HG03045 (cell line): ENCODE results near the gene WDR76.

Experiments
- ATAC-seq: cut with Tn5 transposase; IDR thresholded peaks from one replicate; pipeline ENCODE4 v1.9.1; 2021; ENCODE audit warnings: mild to moderate bottlenecking, moderate library complexity; ENCODE audit not compliant: unreplicated experiment

WDR76 gene

DNA sequence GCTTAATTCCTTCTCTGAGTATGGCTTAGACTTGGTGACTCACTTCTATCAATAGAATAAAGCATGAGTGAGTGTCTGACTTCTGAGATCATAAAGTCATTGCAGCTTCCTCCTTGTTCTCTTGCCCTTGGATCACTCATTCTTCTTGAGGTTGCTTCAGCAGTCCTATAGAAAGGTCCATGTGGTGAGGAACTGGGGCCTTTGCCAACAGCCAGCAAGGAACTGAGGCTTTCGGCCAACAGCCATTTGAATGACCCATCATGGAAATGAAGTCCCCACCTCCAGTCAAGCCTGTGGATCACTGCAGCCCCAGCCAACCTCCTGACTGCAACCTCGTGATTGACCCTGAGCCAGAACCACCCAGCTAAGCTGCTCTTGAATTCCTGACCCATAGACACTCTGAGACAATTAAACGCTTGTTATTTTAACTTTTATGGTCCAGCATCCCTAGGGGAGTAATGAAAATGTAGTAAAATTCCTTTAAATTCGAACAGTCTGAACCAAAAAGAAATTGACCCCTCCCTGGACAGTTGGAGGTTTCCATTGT lies 84.5 kb downstream of the WDR76 start:
- ATAC-seq: no peak

DNA sequence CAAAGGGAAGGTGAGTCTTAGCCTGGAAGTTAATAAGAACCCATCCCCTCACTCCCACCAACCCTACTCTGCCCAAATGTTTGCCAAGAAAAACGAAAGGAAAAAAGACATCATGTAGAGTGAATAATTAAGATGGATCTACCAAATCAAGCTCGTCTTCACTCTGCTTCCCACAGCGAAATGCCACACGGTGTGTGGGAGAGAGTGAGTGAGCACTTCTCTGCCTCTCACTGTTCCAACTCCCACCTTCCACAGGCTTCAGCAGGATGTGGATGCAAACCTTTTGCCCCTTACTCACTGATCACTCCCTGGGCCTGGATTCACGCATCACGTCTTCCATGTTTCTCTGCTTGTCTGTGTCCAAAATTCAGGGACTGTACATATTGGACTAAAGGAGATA lies 85.4 kb downstream of the WDR76 start:
- no peak for ATAC-seq

DNA sequence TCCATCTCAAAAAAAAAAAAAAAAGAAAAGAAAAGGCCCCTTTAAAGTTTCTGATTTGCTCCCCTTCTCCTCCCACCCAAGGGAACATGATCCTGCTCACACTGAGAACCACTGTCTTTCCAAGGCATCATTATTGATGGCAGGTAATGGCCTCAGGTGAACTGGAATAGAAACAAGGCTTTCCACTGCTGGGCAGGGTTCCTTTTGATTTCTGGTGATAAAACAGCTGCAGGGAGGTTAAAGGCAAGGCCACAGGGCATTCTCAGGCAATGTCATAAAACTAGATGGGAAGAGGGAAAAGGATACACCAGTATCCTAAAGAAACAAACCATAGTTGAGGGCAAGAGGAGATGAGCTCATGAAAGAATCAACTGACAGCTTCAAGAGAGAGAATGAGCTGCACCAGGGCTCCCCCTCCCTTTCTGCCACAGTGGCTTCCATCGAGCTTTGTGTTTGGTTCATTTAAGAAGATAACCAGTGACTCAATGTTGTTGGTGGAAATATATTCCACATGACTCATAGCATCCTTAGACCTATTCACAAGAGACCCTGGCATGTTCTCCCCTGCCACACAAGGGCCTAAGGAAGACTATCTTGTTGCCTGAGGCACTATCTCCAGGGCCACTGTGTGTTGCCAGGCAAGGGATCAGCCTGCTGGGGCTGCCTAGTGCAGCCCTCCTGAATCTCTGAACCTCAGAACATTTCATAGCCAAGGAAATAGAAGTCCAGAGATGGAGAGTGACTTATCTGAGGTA lies 86.4 kb downstream of the WDR76 start:
- no peak for ATAC-seq

DNA sequence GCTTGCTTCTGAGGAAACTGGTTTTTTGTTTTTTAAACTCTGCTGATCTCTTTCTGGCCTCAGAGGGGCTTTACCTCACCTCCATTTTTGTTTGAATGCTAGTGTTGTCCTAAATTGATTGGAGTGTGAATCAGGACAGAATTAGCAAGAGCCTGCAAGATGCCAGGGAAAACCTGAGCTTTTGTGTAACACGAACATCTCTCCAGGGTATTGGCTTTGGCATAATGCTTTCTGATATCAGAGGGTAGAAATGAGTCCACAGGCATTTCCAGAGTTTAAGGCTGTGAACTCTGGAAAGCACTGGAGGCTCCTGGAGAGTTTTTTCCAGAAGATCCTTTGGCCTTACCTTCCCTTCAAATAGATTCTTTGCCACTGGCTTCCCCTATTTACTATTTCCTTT lies 87.1 kb downstream of the WDR76 start:
- ATAC-seq: no peak

DNA sequence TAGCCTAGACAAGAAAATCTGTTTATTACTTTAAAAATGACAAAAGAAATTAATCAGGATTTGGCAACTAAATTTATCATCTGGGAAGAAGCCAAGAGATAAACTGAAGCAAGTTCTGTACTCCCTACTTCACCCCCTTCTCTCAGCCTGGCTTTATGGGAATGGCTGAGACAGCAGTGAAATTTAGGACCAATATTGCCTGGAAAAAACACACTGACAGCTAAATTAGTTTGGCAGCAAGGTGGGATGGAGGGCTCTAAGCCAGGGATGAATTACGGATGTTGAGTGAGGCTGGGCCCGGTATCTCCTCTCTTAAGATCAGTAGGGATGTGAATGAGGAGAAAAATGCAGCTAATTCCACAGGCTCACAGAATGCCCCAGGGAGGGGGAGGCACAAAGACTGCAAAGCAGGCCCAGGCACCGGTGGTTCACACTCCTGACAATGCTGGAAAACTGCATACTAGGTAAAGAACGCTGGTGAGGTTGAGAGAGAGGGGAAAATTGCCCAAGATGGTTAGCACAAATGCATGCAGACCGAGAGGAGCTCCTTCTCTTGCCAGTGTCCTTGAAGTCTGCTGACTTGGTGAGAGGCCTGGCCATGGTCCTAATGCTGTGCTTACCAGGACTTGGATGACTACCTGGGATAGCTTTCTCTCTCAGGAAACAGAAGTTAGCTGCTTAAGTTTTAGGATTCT lies 89.0 kb downstream of the WDR76 start:
- no peak for ATAC-seq

DNA sequence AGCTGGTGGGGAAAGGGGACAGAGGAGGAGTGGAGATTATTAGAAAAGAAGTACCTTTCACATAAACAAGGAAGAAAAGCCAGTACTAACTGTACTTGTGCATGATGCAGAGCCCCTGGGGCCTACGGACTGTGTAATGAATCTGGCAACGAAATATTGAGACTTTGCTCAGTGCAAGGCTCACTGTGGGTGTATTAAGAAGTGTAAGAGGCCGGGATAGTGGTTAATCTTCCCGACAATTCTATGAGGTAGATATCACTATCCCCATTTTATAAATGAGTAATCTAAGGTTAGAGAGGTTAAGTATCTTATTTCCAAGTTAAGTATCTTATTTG lies 89.5 kb downstream of the WDR76 start:
- no peak for ATAC-seq
